Measurements from ENCODE around the gene WWOX. TPM values are rescaled to one million over a fixed set of nuclear protein-coding genes. Genes with fewer than 3 reads are reported as not detected.

Gene WWOX
- total and polyA plus RNA-seq, 2 donors (not counting 3 experiments of a cell fraction or from before 2014, with no cell fraction given), result 6.2 to 12.5 TPM

GRCh38 chr16:78543023-78543422, 443.6 kb downstream of the WWOX start:
- Histone ChIP-seq H3K9me3 (replicated peaks; ENCODE audit: control insufficient read depth, insufficient read depth, low read length) (peaks cover 2% of the 10 kb centered on the region), H3K36me3 (ENCODE audit: control insufficient read depth in 2 of 2, extremely low read depth in 1 of 2, insufficient read depth in 2 of 2, low read length in 2 of 2) (no peaks in the 10 kb centered on the region), H3K4me3 (replicated peaks in 1 of 3; ENCODE audit: insufficient read depth in 1 of 3, low read depth in 1 of 3, low read length in 3 of 3) (no peak overlapping the region), H3K4me1 (ENCODE audit: control insufficient read depth, extremely low read depth, insufficient read depth, low read length) (no peaks in the 10 kb centered on the region), H3K79me2 (ENCODE audit: control insufficient read depth, insufficient read depth, low read length) (no peaks in the 10 kb centered on the region), H3K27me3 (ENCODE audit: control insufficient read depth in 2 of 2, insufficient read depth in 2 of 2, low read length in 2 of 2) (no peaks in the 10 kb centered on the region), H3K9me1 (replicated peaks; ENCODE audit: control insufficient read depth, extremely low read depth, insufficient read depth, low read length) (no peaks in the 10 kb centered on the region), H3K9ac (replicated peaks; ENCODE audit: extremely low read depth, insufficient read depth, low read length) (no peak overlapping the region), H3K27ac (ENCODE audit: insufficient read depth, low read depth, low read length) (no peak overlapping the region), H3K4me2 (ENCODE audit: insufficient read depth, low read length) (no peak overlapping the region), H2AFZ (ENCODE audit: low read depth, low read length) (no peak overlapping the region), H4K20me1 (replicated peaks; ENCODE audit: control insufficient read depth, extremely low read depth, insufficient read depth, low read length) (no peaks in the 10 kb centered on the region)
- FAIRE-seq, result no peak
- CTCF ChIA-PET, result no interaction called here
- dilution Hi-C loops (cut with MboI; ENCODE audit: extremely low pct_ligation_motif_present, low sequenced_read_pairs) (no loop called here), intact Hi-C loops (cut with micrococcal nuclease) (no loop called here)
- BruUV-seq (replicated peaks), result no TSS peak
- POLR2A ChIA-PET, result no interaction called here
- TF ChIP-seq, protein P1, sequence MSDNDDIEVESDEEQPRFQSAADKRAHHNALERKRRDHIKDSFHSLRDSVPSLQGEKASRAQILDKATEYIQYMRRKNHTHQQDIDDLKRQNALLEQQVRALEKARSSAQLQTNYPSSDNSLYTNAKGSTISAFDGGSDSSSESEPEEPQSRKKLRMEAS (IDR thresholded peaks at IDR 0.05; ENCODE audit: insufficient read depth, insufficient read length), result no peak
- TF ChIP-seq GATA2 (IDR thresholded peaks at IDR 0.05; ENCODE audit: insufficient read depth, insufficient read length, low read depth, low read length) (no peak), MYC (IDR thresholded peaks at IDR 0.05; ENCODE audit: low read depth, low read length) (no peak), POLR2AphosphoS5 (IDR thresholded peaks at IDR 0.05; ENCODE audit: insufficient read depth, low read depth, low read length) (no peak), FOS (IDR thresholded peaks at IDR 0.05; ENCODE audit: borderline replicate concordance, insufficient read depth, low read length) (no peak), JUN (IDR thresholded peaks at IDR 0.05; ENCODE audit: borderline replicate concordance, insufficient read depth, insufficient read length, low read depth) (no peak), CTCF (IDR thresholded peaks at IDR 0.05; ENCODE audit: extremely low read depth in 1 of 2, insufficient read depth in 1 of 2, low read depth in 1 of 2, low read length in 2 of 2) (no peak), EZH2 (IDR thresholded peaks at IDR 0.05; ENCODE audit: borderline replicate concordance, low read depth, low read length, severe bottlenecking) (no peak), POLR2A (IDR thresholded peaks at IDR 0.05; ENCODE audit: low read depth, low read length) (no peak)
- no peak for DNase-seq (ENCODE audit: low read depth, low spot score)
